B cell (primary cell): Measurements from ENCODE around the gene ZNF608. TPM values are rescaled to one million over a fixed set of nuclear protein-coding genes. Genes with fewer than 3 reads are reported as not detected.

ENCODE experiments used
- ATAC-seq: fragments of 200-7000 bp; cut with Tn5 transposase; one replicate; pipeline ENCODE4 v1.10.0; 2021; ENCODE audit warnings: low read depth, mild to moderate bottlenecking, moderate number of reproducible peaks, moderate library complexity
- CTCF ChIA-PET: fragments of 350-600 bp; sonication (Branson Sonifier 250); formaldehyde crosslinking; loops from one replicate; lab custom pipeline; 2021; ENCODE audit warnings: antibody characterized with exemption, inconsistent platforms; lab: Charles Lee
- POLR2A ChIA-PET: fragments of 350-600 bp; sonication (Branson Sonifier 250); formaldehyde crosslinking; loops from one replicate; lab custom pipeline; 2021; ENCODE audit warnings: antibody characterized with exemption; lab: Charles Lee
- DNase-seq: peaks from one replicate; pipeline ENCODE4 v3.0.0; 2013
- H2AFZ ChIP-seq: 2 replicates; pipeline ENCODE4 v1.6.1; 2012; ENCODE audit warnings: mild to moderate bottlenecking, low read depth, low read length; ENCODE audit not compliant: insufficient read depth, poor library complexity, severe bottlenecking
- H3K27ac ChIP-seq, 2 donors: 1 replicate in 1 of 2; 2 replicates in 1 of 2; pipeline ENCODE4 v1.5.1; 2012 to 2013; ENCODE audit warnings: low read length in 2 of 2, mild to moderate bottlenecking in 2 of 2, moderate library complexity in 1 of 2
- H3K27me3 ChIP-seq, 4 experiments: fragments of 200-600 bp in 1 of 4; sonication (generic) in 1 of 4; replicated peaks in 1 of 4; 1 replicate in 2 of 4; 2 replicates in 2 of 4; pipeline versions ENCODE4 v1.6.1 to v1.7.0; 2013 to 2016; ENCODE audit warnings: low read length in 3 of 4, mild to moderate bottlenecking in 2 of 4, mixed read lengths in 1 of 4, moderate library complexity in 1 of 4; ENCODE audit not compliant: insufficient read depth in 4 of 4, control insufficient read depth in 3 of 4; ENCODE audit errors: control extremely low read depth in 1 of 4
- H3K36me3 ChIP-seq, 2 experiments: replicated peaks in 1 of 2; 1 replicate in 1 of 2; 2 replicates in 1 of 2; pipeline versions ENCODE4 v1.6.1 to v1.7.1; 2013; ENCODE audit warnings: low read length in 1 of 2; ENCODE audit not compliant: insufficient read depth in 2 of 2, control insufficient read depth in 1 of 2; ENCODE audit errors: control extremely low read depth in 1 of 2, extremely low read depth in 1 of 2
- H3K4me1 ChIP-seq, 2 donors: fragments of 200-600 bp in 1 of 2; sonication (generic) in 1 of 2; 1 replicate in 1 of 2; 2 replicates in 1 of 2; pipeline versions ENCODE4 v1.5.1 to v1.6.1; 2013 to 2017; ENCODE audit warnings: low read length in 2 of 2; ENCODE audit not compliant: control insufficient read depth in 2 of 2, insufficient read depth in 2 of 2
- H3K4me2 ChIP-seq: replicated peaks from 2 replicates; pipeline ENCODE3; 2012; ENCODE audit warnings: mild to moderate bottlenecking, low read depth, low read length; ENCODE audit not compliant: poor library complexity, severe bottlenecking
- H3K4me3 ChIP-seq, 5 experiments: fragments of 200-600 bp in 1 of 5; sonication (generic) in 1 of 5; 1 replicate in 3 of 5; 2 replicates in 2 of 5; pipeline versions ENCODE4 v1.5.1 to v1.7.0; 2011 to 2016; ENCODE audit warnings: low read length in 4 of 5, mild to moderate bottlenecking in 4 of 5, low read depth in 2 of 5, control low read depth in 1 of 5, moderate library complexity in 1 of 5; ENCODE audit not compliant: insufficient read depth in 1 of 5; ENCODE audit errors: control extremely low read depth in 1 of 5, extremely low read depth in 1 of 5
- H3K79me2 ChIP-seq: fragments of 200-600 bp; sonication (generic); one replicate; pipeline ENCODE4 v1.6.0; 2016; ENCODE audit warnings: low read length; ENCODE audit not compliant: control insufficient read depth, insufficient read depth
- H3K9ac ChIP-seq: fragments of 200-600 bp; sonication (generic); 2 replicates; pipeline ENCODE4 v1.6.1; 2017; ENCODE audit warnings: mild to moderate bottlenecking, low read length, moderate library complexity
- H3K9me3 ChIP-seq, 3 donors: one replicate each; pipeline versions ENCODE4 v1.6.1 to v1.7.1; 2013; ENCODE audit warnings: low read length in 2 of 3; ENCODE audit not compliant: control insufficient read depth in 2 of 3, insufficient read depth in 1 of 3; ENCODE audit errors: control extremely low read depth in 1 of 3
- H4K20me1 ChIP-seq: 2 replicates; pipeline ENCODE4 v1.6.0; 2012; ENCODE audit warnings: mild to moderate bottlenecking, low read length; ENCODE audit not compliant: insufficient read depth, control insufficient read depth, poor library complexity, severe bottlenecking
- H3K27ac Mint-ChIP-seq: one replicate; pipeline ENCODE4 v1.8.0; 2021; ENCODE audit warnings: mixed read lengths
- H3K27me3 Mint-ChIP-seq: one replicate; pipeline ENCODE4 v1.8.0; 2021; ENCODE audit warnings: mixed read lengths
- H3K4me1 Mint-ChIP-seq: one replicate; pipeline ENCODE4 v1.8.0; 2021; ENCODE audit warnings: mixed read lengths
- H3K4me3 Mint-ChIP-seq: one replicate; pipeline ENCODE4 v1.8.0; 2021; ENCODE audit warnings: mixed read lengths
- H3K9me3 Mint-ChIP-seq: one replicate; pipeline ENCODE4 v1.8.0; 2022; ENCODE audit warnings: mixed read lengths; ENCODE audit not compliant: insufficient read depth
- EZH2 ChIP-seq: IDR thresholded peaks from 2 replicates; pipeline ENCODE4 v1.6.1; 2012; ENCODE audit warnings: borderline replicate concordance, low read depth, mild to moderate bottlenecking, moderate library complexity, low read length; ENCODE audit not compliant: insufficient read depth, poor library complexity, severe bottlenecking
- WGBS: methylation state at CpG from one replicate; pipeline ENCODE4 v1.1.5; 2013; ENCODE audit warnings: missing lambda C conversion rate; ENCODE audit not compliant: insufficient coverage; 5-methylcytosine and 5-hydroxymethylcytosine counted together
- intact Hi-C: fragments of 100-400 bp; cut with micrococcal nuclease; formaldehyde crosslinking; loops from one replicate; pipeline ENCODE4 v1.10.0; 2022
- polyA plus RNA-seq: library from polyadenylated mRNA; depleted of rRNA; stranded (reverse); fragments of >200 nt; gene quantifications from 2 replicates; pipeline ENCODE4 v1.2.3, GENCODE V29; 2012
- total RNA-seq, 2 donors: library from RNA; stranded (reverse); fragments of 120-200 nt in 1 of 2; gene quantifications; 1 replicate in 1 of 2; 2 replicates in 1 of 2; pipeline versions ENCODE4 v1.2.3 to v1.2.4, GENCODE V29; 2013 to 2022
- TF ChIP-seq, protein P1 (sequence below): fragments of 200-600 bp; IDR thresholded peaks from one replicate; pipeline ENCODE4 v1.8.0; 2022; ENCODE audit warnings: antibody characterized with exemption, mild to moderate bottlenecking

ZNF608 gene
- total and polyA plus RNA-seq, 2 donors (not counting 1 experiment from before 2014, with no cell fraction given): 8.5 to 17.4 TPM

DNA sequence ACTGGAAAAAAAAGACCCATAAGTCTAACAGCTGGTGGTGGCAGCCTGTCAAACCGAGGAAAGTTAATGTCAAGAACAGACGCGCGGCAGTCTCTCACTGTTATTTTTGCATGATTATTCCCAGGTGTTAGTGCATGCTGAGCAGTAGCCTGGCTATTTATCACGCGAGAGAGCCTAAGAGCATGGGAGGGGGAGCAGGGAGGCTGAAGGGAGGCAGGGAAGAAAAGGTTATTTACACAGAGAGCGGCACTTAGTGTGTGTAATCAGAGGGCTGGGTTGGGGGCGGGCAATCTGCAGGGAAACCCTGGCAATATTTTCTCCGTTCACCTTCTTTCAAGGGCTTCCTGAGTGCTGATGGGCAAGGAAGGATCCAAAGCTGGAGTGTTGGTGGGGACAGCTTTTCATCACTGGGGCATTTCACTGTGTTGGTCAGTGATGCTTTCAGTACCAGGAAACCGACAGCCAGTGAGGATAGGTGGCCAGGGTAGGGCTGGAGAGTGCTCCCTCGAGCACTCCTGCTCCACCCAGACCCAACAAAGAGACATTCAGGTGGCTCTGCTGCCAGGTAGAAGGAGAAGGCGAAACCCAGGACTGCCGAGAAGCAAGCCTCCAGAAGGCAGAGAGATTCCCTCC is 39.6 kb downstream of the ZNF608 start:
- H3K9ac ChIP-seq: peak overlapping the region; percentile 39
- peak overlapping the region; percentile 87 for H3K27ac Mint-ChIP-seq

More for the DNA sequence above, 39.6 kb downstream of the ZNF608 start:
- H3K4me1 ChIP-seq: peaks cover 66 to 67% of the 10 kb centered on the region in 2 donors
- peak overlapping the region in 2 of 5 experiments; percentile 24 to 30 for H3K4me3 ChIP-seq
- intact Hi-C loops: loop anchor here (2.0 to 5.0 kb wide), 2 partner anchors 122 to 650 kb away; no protein-coding TSS in a partner anchor
- DNase-seq (peak; percentile 19), ATAC-seq (no peak)
- H3K9me3 ChIP-seq: no peaks in the 10 kb centered on the region
- peak overlapping the region; percentile 75 for H3K4me2 ChIP-seq
- peaks cover 84% of the 10 kb centered on the region for H3K79me2 ChIP-seq
- Mint-ChIP-seq H3K27me3 (no peaks in the 10 kb centered on the region), H3K4me3 (peak overlapping the region; percentile 80), H3K4me1 (peaks cover 82% of the 10 kb centered on the region), H3K9me3 (no peaks in the 10 kb centered on the region)
- CTCF ChIA-PET: interaction anchor here (0.7 to 5.3 kb wide), 8 partner anchors 9 to 1129 kb away, joined by 3 to 30 read pairs (median 3); no protein-coding TSS in a partner anchor
- no peaks in the 10 kb centered on the region for H3K36me3 ChIP-seq
- H3K27ac ChIP-seq: peak overlapping the region; percentile 57 to 71
- WGBS: 62% methylated on average over 12 of the region's 13 CpGs
- no peak overlapping the region for H2AFZ ChIP-seq
- no peaks in the 10 kb centered on the region for H4K20me1 ChIP-seq
- peaks cover 0 to 8% (median 0%) of the 10 kb centered on the region in 4 experiments for H3K27me3 ChIP-seq
- POLR2A ChIA-PET: interaction anchor here (1.0 to 2.2 kb wide), 4 partner anchors 9 to 42 kb away, joined by 3 to 12 read pairs (median 6); partner anchors contain the start of gene ZNF608
- no peak for TF ChIP-seq EZH2
- TF ChIP-seq, protein P1, sequence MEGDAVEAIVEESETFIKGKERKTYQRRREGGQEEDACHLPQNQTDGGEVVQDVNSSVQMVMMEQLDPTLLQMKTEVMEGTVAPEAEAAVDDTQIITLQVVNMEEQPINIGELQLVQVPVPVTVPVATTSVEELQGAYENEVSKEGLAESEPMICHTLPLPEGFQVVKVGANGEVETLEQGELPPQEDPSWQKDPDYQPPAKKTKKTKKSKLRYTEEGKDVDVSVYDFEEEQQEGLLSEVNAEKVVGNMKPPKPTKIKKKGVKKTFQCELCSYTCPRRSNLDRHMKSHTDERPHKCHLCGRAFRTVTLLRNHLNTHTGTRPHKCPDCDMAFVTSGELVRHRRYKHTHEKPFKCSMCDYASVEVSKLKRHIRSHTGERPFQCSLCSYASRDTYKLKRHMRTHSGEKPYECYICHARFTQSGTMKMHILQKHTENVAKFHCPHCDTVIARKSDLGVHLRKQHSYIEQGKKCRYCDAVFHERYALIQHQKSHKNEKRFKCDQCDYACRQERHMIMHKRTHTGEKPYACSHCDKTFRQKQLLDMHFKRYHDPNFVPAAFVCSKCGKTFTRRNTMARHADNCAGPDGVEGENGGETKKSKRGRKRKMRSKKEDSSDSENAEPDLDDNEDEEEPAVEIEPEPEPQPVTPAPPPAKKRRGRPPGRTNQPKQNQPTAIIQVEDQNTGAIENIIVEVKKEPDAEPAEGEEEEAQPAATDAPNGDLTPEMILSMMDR: no peak
